ENCODE data around the gene CTNNA3.
"Not testable (repeated sequence)": the region's sequence is repeated elsewhere in the genome, so short reads cannot be mapped to it uniquely, and the experiment has no call there.

Gene CTNNA3

DNA sequence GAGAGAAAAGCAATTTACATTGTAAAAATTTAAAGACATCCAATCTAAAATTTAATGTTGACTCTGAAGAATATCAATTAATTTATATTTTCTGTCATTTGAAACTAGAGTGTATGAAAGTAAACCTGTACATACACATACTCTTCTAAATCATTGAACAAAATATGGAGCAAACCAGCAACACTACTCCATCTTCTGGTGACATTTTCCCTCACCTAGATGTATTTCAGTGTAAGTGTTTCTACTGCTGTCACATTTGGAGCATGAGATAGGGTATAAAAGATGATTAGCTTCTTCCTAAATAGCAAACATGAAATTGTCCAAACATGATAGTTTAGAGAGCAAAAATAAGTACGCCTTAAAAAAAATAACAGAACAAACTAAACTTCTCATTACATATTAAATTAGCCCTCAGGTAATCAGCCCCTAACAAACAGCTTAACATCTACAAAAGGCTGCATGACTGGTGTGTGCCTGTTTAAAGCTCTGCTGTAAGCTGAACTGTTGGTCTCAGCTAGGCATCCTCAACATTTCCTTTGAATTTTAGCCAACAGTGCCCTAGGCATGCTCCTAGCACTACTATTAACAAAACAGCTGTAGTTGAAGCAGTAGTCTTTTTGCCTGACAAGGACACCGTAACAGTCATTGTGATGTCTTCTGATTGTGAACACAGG, 189.8 kb downstream of the CTNNA3 start:
- DNase-seq (ENCODE audit: low spot score) = no peak

GRCh38 chr10:67492317-67493019, 203.5 kb downstream of the CTNNA3 start:
- DNase-seq (ENCODE audit: low spot score) = peak; percentile 5

GRCh38 chr10:67487906-67488619, 207.9 kb downstream of the CTNNA3 start:
- no peak for DNase-seq (ENCODE audit: low spot score)

- DNase-seq (ENCODE audit: low spot score) = no peak
Observed at GRCh38 chr10:67487199-67487598, 208.8 kb downstream of the CTNNA3 start.

- DNase-seq (ENCODE audit: low spot score) = no peak
Observed at GRCh38 chr10:67477868-67478267, 218.1 kb downstream of the CTNNA3 start.

- DNase-seq (ENCODE audit: low spot score) = no peak
Observed at GRCh38 chr10:67476201-67476600, 219.8 kb downstream of the CTNNA3 start.

DNA sequence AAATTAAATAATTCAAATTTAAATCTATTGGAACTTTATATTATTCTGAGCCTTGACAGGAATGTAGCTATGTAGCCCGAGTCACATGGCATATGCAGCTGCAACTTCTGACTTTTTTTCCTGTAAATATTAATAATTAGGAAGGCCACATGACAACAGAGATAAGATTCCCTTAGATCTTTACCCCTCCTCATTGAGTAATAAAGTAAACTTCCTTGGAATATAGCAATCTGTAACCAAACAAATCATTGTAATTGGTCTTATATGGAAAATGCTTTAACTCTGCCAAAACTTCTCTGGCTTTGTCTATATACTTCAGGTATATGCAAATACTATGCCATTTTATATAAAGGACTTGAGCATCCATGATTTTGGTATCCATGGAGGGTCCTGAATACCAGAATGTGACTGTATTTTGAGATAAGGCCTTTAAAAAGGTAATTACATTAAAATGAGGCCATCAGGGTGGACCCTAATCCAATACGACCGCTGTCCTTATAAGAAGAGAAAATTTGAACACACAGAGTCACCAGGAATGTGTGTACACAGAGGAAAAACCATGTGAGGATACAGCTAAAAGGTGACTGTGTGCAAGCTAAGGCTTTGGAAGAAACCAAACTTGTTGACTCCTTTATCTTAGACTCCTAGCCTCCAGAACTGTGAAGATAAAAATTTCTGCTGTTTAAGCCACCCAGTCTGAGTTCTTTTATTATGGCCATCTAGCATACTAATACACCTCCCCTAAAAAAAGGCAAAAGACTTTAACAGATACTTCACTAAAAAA, 222.0 kb downstream of the CTNNA3 start:
- DNase-seq (ENCODE audit: low spot score) = no peak

- DNase-seq (ENCODE audit: low spot score) = no peak
Observed at GRCh38 chr10:67471022-67471421, 225.0 kb downstream of the CTNNA3 start.

DNA sequence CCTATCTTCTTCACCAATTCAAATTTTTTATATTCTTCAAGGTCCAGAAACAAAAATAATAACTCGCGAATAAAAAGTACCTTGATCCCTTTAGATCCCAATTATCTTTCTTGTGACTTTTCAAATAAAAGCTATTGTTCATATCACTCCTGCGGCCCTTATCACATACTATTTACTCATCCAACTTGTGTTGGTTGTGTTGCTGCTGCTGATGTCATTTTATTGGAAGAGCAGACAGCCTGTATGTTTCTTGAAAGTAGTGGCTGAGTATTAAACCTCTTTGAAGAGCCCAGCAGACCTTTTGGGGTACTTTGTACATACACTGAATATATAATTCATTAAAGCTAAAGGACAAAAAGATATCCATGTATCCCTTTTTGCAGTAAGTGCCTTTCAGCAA, 231.7 kb downstream of the CTNNA3 start:
- no peak for DNase-seq (ENCODE audit: low spot score)

- DNase-seq (ENCODE audit: low spot score) = no peak
Observed at GRCh38 chr10:67452892-67453291, 243.1 kb downstream of the CTNNA3 start.

GRCh38 chr10:67438605-67439304, 257.2 kb downstream of the CTNNA3 start:
- DNase-seq (ENCODE audit: low spot score) = no peak

DNA sequence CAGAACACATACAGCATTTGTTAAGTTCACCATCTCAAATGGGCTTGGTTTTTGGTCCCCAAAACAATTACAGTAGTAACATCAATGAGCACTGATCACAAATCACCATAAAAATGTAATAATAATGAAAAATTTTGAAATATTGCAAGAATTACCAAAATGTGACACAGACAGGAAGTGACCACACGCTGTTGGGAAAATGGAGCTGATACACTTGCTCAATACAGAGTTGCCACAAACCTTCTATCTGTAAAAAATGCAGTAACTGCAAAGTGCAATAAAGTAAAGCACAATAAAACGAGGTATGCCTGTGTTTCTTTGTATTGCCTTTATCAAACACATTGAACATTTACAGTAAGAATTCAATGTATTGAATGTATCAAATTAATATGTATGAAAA, 262.7 kb downstream of the CTNNA3 start:
- no peak for DNase-seq (ENCODE audit: low spot score)

GRCh38 chr10:67402620-67403019, 293.4 kb downstream of the CTNNA3 start:
- DNase-seq (ENCODE audit: low spot score) = no peak

DNA sequence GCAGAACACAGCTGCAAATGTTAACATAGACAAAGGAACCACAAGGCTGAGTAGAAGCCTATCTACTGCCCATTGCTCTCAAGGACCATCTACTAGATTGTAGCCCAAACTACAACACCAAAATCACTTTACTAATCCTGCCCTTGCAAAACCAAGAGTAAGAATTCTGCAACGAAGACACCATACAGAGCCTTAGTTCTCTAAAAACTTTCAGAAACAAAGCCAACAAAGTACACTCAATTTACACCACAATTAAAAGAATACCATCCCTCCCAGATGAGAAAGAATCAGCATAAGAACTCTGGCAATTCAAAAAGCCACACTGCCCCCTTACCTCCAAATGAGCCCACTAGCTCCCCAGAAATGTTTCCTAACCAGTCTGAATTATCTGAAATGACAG, 294.3 kb downstream of the CTNNA3 start:
- no peak for DNase-seq (ENCODE audit: low spot score)

GRCh38 chr10:67386841-67387533, 309.0 kb downstream of the CTNNA3 start:
- not testable (repeated sequence) for DNase-seq (ENCODE audit: low spot score)

DNA sequence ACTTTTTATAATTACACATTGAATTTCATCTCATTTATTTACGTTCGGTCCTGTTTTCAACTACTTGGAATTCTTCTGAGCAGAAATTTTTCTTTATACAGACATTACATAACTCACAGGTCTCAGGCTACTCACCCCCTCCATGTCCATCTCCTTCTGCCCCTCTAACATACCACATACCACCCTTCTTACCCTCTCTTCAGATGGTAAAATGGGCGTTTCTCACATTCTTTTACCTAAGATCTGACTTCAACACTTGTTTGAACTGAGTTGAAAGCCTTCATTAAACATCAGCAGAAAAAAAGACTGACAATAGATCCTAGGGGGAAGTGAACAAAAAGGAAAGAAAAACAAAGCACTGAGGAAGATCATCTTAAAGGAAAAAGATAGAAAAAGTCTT, 309.7 kb downstream of the CTNNA3 start:
- no peak for DNase-seq (ENCODE audit: low spot score)

DNA sequence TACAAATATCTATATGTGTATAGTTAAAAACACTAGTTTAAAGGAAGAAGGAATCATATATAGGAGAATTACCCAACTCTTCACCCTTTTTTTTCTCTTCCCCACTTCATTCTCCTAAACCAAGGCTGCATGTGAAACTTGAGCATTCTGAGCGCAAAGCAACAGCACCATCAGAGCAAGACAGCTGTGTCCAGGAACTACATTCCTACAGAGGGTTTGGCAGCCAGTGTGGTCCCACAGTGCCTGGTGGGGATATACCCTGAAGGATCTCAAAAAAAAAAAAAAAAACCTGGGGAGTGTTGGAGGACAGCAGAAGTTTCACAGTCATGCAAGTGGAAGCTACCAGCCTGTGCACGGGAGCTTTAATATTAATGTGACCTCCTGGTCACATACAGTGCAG, 310.4 kb downstream of the CTNNA3 start:
- no peak for DNase-seq (ENCODE audit: low spot score)

DNA sequence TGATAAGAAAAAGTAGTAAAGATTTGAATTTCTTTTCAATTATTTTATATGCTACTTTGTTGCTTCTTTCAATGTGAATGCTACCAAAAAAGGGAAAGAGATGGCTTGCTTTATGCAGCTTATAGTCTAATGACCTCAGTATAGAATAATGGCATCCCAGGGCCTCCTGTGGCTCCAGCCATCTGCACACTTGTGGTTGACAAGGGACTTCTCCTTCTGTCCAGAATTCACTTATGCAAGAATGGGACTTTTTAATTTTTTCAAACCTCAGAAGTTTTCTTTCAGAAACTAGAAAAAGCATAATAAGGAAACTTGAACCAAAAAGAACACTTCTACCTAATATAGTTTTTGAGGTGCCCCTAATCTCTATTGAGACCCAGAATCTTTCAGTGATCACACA, 310.9 kb downstream of the CTNNA3 start:
- no peak for DNase-seq (ENCODE audit: low spot score)

GRCh38 chr10:67331121-67331910, 364.7 kb downstream of the CTNNA3 start:
- DNase-seq (ENCODE audit: low spot score) = no peak
